ENCODE results near the gene KRTAP4-4. TPM values are rescaled to one million over a fixed set of nuclear protein-coding genes. Genes with fewer than 3 reads are reported as not detected.
"Not testable (repeated sequence)": the region's sequence is repeated elsewhere in the genome, so short reads cannot be mapped to it uniquely, and the experiment has no call there.

Gene KRTAP4-4
- total RNA-seq, 1 donor from 2014 or later = not detected

DNA sequence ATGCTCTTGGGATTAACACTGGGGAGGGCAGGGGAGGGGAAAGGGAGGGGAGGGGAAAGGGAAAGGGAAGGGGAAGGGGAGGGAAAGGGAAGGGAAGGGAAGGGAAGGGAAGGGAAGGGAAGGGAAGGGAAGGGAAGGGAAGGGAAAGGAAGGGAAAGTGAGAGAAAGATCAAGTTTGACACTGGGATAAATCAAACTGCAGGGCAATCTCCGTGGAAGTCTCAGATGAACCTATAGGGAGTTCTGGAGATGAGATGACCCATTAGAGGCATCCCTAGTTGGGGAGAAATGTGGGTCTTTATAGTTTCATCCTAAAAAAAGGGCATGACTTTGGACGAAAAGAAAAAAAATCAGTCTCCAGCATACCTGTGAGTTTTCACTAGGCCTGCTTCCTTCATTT lies 38.8 kb downstream of the KRTAP4-4 start:
- H3K36me3 Mint-ChIP-seq (ENCODE audit: insufficient read depth) = no peaks in the 10 kb centered on the region
- no peak overlapping the region for H3K27ac Mint-ChIP-seq
- H3K9me3 Mint-ChIP-seq (ENCODE audit: low read depth) = no peaks in the 10 kb centered on the region
- H3K27me3 Mint-ChIP-seq = peaks cover 13% of the 10 kb centered on the region
- H3K4me3 Mint-ChIP-seq (ENCODE audit: low read depth) = no peak overlapping the region
- DNase-seq (ENCODE audit: low spot score, unreplicated experiment) = no peak
- TF ChIP-seq, protein P1, sequence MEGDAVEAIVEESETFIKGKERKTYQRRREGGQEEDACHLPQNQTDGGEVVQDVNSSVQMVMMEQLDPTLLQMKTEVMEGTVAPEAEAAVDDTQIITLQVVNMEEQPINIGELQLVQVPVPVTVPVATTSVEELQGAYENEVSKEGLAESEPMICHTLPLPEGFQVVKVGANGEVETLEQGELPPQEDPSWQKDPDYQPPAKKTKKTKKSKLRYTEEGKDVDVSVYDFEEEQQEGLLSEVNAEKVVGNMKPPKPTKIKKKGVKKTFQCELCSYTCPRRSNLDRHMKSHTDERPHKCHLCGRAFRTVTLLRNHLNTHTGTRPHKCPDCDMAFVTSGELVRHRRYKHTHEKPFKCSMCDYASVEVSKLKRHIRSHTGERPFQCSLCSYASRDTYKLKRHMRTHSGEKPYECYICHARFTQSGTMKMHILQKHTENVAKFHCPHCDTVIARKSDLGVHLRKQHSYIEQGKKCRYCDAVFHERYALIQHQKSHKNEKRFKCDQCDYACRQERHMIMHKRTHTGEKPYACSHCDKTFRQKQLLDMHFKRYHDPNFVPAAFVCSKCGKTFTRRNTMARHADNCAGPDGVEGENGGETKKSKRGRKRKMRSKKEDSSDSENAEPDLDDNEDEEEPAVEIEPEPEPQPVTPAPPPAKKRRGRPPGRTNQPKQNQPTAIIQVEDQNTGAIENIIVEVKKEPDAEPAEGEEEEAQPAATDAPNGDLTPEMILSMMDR (IDR thresholded peaks at IDR 0.05; ENCODE audit: unreplicated experiment) = no peak
- peaks cover 6% of the 10 kb centered on the region for H3K4me1 Mint-ChIP-seq (ENCODE audit: low read depth)

DNA sequence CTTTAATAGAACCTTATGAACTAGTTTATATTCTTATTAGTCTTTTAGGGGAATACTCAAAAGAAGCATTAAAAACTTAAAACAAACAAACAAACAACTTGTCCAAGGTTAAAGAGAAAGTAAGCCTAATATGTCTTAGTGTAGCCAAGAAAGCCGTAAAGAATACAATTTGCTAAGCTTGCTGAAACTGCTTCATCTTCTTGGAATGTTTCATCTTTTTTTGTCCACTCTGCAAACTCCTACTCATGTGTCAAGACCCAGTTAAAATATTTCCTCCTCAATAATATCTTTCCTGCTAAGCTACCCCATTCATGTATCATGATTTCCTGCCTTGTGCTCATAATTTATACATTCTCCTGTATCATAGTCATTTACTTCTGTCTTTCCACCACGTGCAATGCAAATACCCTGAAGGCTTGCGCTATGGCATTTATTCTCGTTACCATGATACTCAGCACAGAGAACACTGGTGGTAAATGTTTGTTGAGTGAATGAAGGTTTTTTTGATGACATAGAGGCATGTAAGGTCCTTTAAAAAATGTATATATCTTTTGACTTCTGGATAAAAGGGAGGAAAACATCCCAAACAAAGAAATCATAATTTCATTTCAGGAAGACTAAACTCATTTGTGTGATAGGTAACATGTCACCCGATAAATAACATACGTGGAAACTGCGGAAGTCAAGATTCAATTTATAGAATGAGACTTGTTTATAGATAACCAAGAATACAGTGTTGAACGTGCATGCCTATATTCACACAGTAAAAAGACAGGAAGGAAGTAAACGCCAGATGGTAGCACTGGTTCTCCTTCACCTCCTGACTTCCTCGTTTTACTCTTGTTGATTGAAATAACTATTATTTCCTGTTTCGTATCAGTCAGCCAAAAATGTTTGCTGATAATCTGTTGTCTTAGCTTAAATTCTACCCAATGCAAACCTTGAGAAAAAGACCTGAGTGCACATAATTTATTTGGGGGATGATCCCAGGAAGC lies 40.6 kb downstream of the KRTAP4-4 start:
- H3K27ac Mint-ChIP-seq; H3K4me3 Mint-ChIP-seq (ENCODE audit: low read depth); H3K9me3 Mint-ChIP-seq (ENCODE audit: low read depth); H3K36me3 Mint-ChIP-seq (ENCODE audit: insufficient read depth); DNase-seq (ENCODE audit: low spot score, unreplicated experiment): not testable (repeated sequence)
- H3K27me3 Mint-ChIP-seq = peaks cover 13% of the 10 kb centered on the region
- peaks cover 16% of the 10 kb centered on the region for H3K4me1 Mint-ChIP-seq (ENCODE audit: low read depth)

DNA sequence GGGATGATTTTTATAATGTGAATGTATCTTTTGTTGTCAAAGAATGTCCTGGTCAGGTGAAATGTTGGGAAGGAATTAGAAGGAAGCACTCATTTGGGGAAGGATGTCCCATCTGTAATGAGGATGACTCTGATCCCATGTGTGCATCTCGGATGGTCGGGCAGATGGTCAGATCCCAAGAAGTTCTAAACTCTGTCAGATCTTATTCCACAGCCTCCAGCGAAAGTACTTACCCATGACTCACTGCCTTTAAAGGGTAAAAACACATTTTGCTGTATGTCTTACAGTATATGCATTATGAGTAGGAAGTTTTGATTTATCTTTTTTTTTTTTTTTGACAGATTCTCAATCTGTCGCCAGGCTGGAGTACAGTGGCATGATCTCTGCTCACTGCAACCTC lies 41.8 kb downstream of the KRTAP4-4 start:
- TF ChIP-seq, protein P1 (IDR thresholded peaks at IDR 0.05; ENCODE audit: unreplicated experiment) = no peak
- Mint-ChIP-seq H3K9me3 (ENCODE audit: low read depth) (no peaks in the 10 kb centered on the region), H3K4me3 (ENCODE audit: low read depth) (no peak overlapping the region), H3K4me1 (ENCODE audit: low read depth) (peaks cover 21% of the 10 kb centered on the region), H3K27ac (no peak overlapping the region), H3K27me3 (peaks cover 13% of the 10 kb centered on the region), H3K36me3 (ENCODE audit: insufficient read depth) (no peaks in the 10 kb centered on the region)
- no peak for DNase-seq (ENCODE audit: low spot score, unreplicated experiment)

DNA sequence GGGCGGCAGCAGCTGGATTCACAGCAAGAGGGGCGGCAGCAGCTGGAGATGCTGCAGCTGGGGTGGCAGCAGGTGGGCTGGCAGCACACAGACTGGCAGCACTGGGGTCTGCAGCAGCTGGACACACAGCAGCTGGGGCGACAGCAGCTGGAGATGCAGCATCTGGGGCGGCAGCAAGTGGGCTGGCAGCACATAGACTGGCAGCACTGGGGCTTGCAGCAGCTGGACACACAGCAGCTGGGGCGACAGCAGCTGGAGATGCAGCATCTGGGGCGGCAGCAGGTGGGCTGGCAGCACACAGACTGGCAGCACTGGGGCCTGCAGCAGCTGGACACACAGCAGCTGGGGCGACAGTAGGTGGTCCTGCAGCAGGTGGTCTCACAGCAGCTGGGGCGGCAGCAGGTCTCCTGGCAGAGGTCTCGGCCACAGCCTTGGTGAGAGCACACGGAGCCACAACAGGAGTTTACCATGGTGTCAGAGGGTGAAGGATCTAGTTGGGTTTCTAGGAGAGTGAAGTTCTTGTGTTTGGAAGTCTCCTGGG lies 42.6 kb downstream of the KRTAP4-4 start, which contains the start of gene KRTAP4-11:
TSS of gene KRTAP4-11 (minus strand) at position 528 of the 541 bp plus-strand sequence. CDS start at position 470, 58 bp downstream.
- H3K9me3 Mint-ChIP-seq (ENCODE audit: low read depth); H3K27ac Mint-ChIP-seq; H3K27me3 Mint-ChIP-seq: not testable (repeated sequence)

DNA sequence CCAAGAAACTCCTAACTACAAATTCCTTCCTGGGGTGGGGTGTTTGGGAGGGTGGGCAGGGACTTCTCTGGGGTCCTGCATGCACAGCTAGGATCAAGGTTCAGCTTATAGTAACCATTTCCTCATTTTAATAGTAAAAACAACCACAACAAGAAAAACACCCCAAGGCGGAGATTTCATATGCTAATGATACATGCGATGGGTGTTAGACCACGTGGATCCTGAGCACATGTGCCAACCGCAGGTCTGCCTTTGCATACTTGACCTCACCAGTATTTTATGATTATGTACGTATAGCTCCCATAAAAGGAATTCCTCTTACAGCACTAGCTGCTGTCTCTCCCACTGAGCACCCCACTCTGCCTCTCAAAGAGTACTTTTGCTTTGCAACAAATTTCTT lies 44.3 kb downstream of the KRTAP4-4 start:
- no peak for DNase-seq (ENCODE audit: low spot score, unreplicated experiment)
- Mint-ChIP-seq H3K4me3 (ENCODE audit: low read depth) (no peak overlapping the region), H3K27ac (no peak overlapping the region), H3K9me3 (ENCODE audit: low read depth) (peaks cover 2% of the 10 kb centered on the region), H3K4me1 (ENCODE audit: low read depth) (peaks cover 15% of the 10 kb centered on the region), H3K36me3 (ENCODE audit: insufficient read depth) (no peaks in the 10 kb centered on the region), H3K27me3 (peaks cover 8% of the 10 kb centered on the region)
- TF ChIP-seq, protein P1 (IDR thresholded peaks at IDR 0.05; ENCODE audit: unreplicated experiment) = no peak

More for the DNA sequence above, 42.6 kb downstream of the KRTAP4-4 start, which contains the start of gene KRTAP4-11:
- H3K4me3 Mint-ChIP-seq (ENCODE audit: low read depth); DNase-seq (ENCODE audit: low spot score, unreplicated experiment); H3K36me3 Mint-ChIP-seq (ENCODE audit: insufficient read depth): not testable (repeated sequence)
- H3K4me1 Mint-ChIP-seq (ENCODE audit: low read depth) = peaks cover 16% of the 10 kb centered on the region

DNA sequence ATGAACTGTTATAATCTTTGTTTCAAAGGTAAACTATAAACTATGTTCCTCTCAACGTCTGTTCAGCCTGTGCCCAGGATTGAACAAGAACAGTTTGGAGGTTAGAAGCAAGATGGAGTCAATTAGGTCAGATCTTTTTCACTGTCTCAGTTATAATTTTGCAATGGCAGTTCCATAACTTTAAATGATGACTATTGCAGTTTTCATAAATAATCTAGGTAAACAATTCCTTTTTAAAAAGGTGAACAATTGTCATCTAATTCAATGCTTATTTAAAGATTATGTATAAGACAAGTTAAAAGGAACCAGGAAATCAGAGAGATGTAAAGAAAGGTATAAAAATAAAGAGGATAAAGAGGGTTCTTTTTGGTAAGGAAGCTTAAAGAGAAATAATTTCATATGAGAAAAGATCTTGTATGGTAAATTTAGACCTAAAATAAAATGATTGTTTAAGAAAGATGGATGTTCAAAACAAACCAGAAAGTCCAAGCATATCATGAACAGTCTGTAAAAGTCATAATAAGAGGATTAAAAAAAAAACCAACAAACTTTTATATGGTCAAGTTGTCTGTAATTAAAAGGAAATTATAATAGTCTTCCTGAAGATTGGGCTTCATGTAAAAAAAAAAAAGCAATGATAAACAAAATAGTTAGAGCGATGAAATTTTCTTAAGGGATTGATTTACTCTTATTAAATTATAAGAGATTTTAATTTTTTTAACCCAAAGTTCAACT lies 49.2 kb downstream of the KRTAP4-4 start:
- peaks cover 12% of the 10 kb centered on the region for H3K9me3 Mint-ChIP-seq (ENCODE audit: low read depth)
- no peak overlapping the region for H3K4me3 Mint-ChIP-seq (ENCODE audit: low read depth)
- peaks cover 21% of the 10 kb centered on the region for H3K4me1 Mint-ChIP-seq (ENCODE audit: low read depth)
- H3K27me3 Mint-ChIP-seq = no peaks in the 10 kb centered on the region
- TF ChIP-seq, protein P1 (IDR thresholded peaks at IDR 0.05; ENCODE audit: unreplicated experiment) = no peak
- H3K36me3 Mint-ChIP-seq (ENCODE audit: insufficient read depth) = no peaks in the 10 kb centered on the region
- no peak overlapping the region for H3K27ac Mint-ChIP-seq
- no peak for DNase-seq (ENCODE audit: low spot score, unreplicated experiment)

Measured in progenitor cell of endocrine pancreas (in vitro differentiated cells).